ENCODE measurements around the gene VEZF1. TPM values are rescaled to one million over a fixed set of nuclear protein-coding genes. Genes with fewer than 3 reads are reported as not detected.

The VEZF1 gene
- total and polyA plus RNA-seq, 4 donors: 18.0 to 78.9 (median 43.9) TPM

DNA sequence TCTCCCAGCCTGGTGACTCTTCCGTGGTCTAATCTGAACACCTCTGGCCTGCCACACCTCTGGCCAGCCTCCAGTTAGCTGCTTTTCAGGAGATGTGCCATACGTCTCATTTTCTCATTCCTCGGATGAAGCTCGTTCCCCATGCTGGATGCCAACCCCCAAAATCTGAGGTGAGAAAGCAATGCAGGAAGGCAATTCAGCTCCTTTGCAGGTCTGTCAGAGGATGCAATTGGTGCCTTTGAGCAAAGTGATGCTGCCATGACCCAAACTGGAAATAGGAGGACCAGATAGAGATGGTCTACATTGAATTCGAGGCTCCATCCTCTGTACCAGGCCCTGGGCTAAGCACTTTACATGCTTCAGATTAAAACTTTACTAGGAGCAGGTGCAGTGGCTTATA is 21.8 kb downstream of the VEZF1 start:
- 94 to 95% methylated on average over 5 of the region's 5 CpGs for WGBS, 2 donors
- Histone ChIP-seq H3K27me3 (ENCODE audit: control insufficient read depth in 3 of 3, insufficient read depth in 3 of 3, low read length in 2 of 3) (no peaks in the 10 kb centered on the region), H3K9me3 (ENCODE audit: control insufficient read depth in 4 of 4, insufficient read depth in 3 of 4, low read length in 3 of 4) (no peaks in the 10 kb centered on the region), H3K4me1 (ENCODE audit: control insufficient read depth in 5 of 5, insufficient read depth in 5 of 5, low read length in 5 of 5) (peaks cover 0 to 6% (median 0%) of the 10 kb centered on the region in 5 donors), H3K27ac (ENCODE audit: low read depth in 1 of 2, low read length in 1 of 2) (no peak overlapping the region), H3K4me3 (no peak overlapping the region), H3K36me3 (ENCODE audit: control insufficient read depth in 4 of 4, insufficient read depth in 4 of 4, low read length in 4 of 4) (no peaks in the 10 kb centered on the region), H3K9ac (ENCODE audit: insufficient read depth in 1 of 2, low read length in 2 of 2) (no peak overlapping the region)
- DNase-seq (no peak), ATAC-seq (ENCODE audit: insufficient read depth, low FRiP score) (no peak)
- TF ChIP-seq, protein P1, sequence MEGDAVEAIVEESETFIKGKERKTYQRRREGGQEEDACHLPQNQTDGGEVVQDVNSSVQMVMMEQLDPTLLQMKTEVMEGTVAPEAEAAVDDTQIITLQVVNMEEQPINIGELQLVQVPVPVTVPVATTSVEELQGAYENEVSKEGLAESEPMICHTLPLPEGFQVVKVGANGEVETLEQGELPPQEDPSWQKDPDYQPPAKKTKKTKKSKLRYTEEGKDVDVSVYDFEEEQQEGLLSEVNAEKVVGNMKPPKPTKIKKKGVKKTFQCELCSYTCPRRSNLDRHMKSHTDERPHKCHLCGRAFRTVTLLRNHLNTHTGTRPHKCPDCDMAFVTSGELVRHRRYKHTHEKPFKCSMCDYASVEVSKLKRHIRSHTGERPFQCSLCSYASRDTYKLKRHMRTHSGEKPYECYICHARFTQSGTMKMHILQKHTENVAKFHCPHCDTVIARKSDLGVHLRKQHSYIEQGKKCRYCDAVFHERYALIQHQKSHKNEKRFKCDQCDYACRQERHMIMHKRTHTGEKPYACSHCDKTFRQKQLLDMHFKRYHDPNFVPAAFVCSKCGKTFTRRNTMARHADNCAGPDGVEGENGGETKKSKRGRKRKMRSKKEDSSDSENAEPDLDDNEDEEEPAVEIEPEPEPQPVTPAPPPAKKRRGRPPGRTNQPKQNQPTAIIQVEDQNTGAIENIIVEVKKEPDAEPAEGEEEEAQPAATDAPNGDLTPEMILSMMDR (IDR thresholded peaks at IDR 0.05; ENCODE audit: control extremely low read depth, extremely low read depth): no peak

DNA sequence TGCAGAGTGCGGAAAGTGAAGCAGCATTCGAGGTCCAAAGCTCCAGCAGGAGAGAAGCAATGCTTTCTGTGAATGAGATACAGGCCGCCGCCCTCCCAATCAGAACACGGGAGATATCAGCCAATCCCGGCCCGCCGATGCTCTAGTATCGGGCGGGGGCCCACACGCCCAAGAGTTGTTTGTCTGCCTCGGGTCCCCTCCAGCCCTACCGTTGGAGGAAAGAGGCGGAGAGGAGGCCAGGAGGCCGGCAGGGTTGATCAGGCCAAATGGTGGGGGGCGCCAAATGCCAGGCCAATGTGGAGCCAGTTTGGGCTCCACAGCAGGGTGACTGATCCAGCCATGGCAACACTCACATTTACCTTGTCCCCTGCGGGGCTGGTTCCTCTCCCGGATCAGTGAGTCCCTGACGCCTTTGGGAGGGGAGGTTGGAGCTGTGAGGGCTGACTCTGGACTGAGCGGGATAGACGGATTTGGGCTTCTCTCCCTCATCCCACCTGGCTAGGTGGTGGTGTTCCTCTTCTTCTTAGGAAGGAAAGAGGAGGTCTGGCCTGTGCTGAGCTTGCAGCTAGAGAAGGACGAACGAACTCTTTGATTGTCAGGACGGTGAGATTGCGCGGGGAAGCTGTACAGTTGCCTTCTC is 22.4 kb downstream of the VEZF1 start:
- Histone ChIP-seq H3K27me3 (ENCODE audit: control insufficient read depth in 3 of 3, insufficient read depth in 3 of 3, low read length in 2 of 3) (no peaks in the 10 kb centered on the region), H3K9ac (ENCODE audit: insufficient read depth in 1 of 2, low read length in 2 of 2) (no peak overlapping the region), H3K4me3 (no peak overlapping the region), H3K9me3 (ENCODE audit: control insufficient read depth in 4 of 4, insufficient read depth in 3 of 4, low read length in 3 of 4) (no peaks in the 10 kb centered on the region), H3K4me1 (ENCODE audit: control insufficient read depth in 5 of 5, insufficient read depth in 5 of 5, low read length in 5 of 5) (peaks cover 0 to 3% (median 0%) of the 10 kb centered on the region in 5 donors), H3K36me3 (ENCODE audit: control insufficient read depth in 4 of 4, insufficient read depth in 4 of 4, low read length in 4 of 4) (no peaks in the 10 kb centered on the region), H3K27ac (ENCODE audit: low read depth in 1 of 2, low read length in 1 of 2) (no peak overlapping the region)
- DNase-seq (no peak), ATAC-seq (ENCODE audit: insufficient read depth, low FRiP score) (no peak)
- WGBS, 2 donors: 90 to 93% methylated on average over 25 to 26 of the region's 26 CpGs
- TF ChIP-seq, protein P1 (IDR thresholded peaks at IDR 0.05; ENCODE audit: control extremely low read depth, extremely low read depth): no peak

DNA sequence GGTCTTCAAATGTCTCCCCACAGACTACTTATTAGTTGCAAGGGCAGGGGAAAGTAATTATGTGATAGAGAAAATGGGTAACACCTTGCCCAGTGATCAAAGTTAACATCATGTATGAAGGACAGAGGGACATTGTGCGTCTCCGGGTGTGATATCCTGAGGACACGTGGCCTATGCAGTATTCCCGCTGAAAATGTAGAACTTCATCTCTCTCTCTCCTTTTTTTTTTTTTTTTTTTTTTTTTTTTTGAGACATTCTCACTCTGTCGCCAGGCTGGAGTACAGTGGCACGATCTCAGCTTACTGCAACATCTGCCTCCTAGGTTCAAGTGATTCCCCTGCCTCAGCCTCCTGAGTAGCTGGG is 24.9 kb downstream of the VEZF1 start:
- H3K9me3 ChIP-seq (ENCODE audit: control insufficient read depth in 4 of 4, insufficient read depth in 3 of 4, low read length in 3 of 4): no peaks in the 10 kb centered on the region
- H3K36me3 ChIP-seq (ENCODE audit: control insufficient read depth in 4 of 4, insufficient read depth in 4 of 4, low read length in 4 of 4): no peaks in the 10 kb centered on the region
- no peak overlapping the region for H3K27ac ChIP-seq (ENCODE audit: low read depth in 1 of 2, low read length in 1 of 2)
- no peak overlapping the region for H3K4me3 ChIP-seq
- H3K27me3 ChIP-seq (ENCODE audit: control insufficient read depth in 3 of 3, insufficient read depth in 3 of 3, low read length in 2 of 3): no peaks in the 10 kb centered on the region
- ATAC-seq (ENCODE audit: insufficient read depth, low FRiP score) (no peak), DNase-seq (no peak)
- 93 to 95% methylated on average over 6 of the region's 6 CpGs for WGBS, 2 donors
- TF ChIP-seq, protein P1 (IDR thresholded peaks at IDR 0.05; ENCODE audit: control extremely low read depth, extremely low read depth): no peak
- H3K9ac ChIP-seq (ENCODE audit: insufficient read depth in 1 of 2, low read length in 2 of 2): no peak overlapping the region
- H3K4me1 ChIP-seq (ENCODE audit: control insufficient read depth in 5 of 5, insufficient read depth in 5 of 5, low read length in 5 of 5): no peaks in the 10 kb centered on the region
